HepG2 (cell line): ENCODE data around the gene SEC61G. TPM values are rescaled to one million over a fixed set of nuclear protein-coding genes. Genes with fewer than 3 reads are reported as not detected.
A peak's percentile ranks its signal among the peaks of the same experiment; 100 is the strongest.

Source experiments
- ATF1 ChIP-seq: IDR thresholded peaks from 2 replicates; pipeline ENCODE4 v1.6.1; 2016; ENCODE audit warnings: mild to moderate bottlenecking, control low read depth
- CC2D1A ChIP-seq: sonication (generic); formaldehyde crosslinking; IDR thresholded peaks from 2 replicates; pipeline ENCODE4 v1.8.1; 2023; ENCODE audit warnings: mild to moderate bottlenecking, missing genetic modification reagents
- CENPBD1 ChIP-seq: sonication (generic); formaldehyde crosslinking; IDR thresholded peaks from 2 replicates; pipeline ENCODE4 v1.8.0; 2022; ENCODE audit warnings: missing genetic modification reagents, low read depth, mild to moderate bottlenecking, borderline replicate concordance
- CENPX ChIP-seq: sonication (generic); formaldehyde crosslinking; IDR thresholded peaks from 2 replicates; pipeline ENCODE4 v1.9.0; 2021; ENCODE audit warnings: mild to moderate bottlenecking, missing genetic modification reagents, moderate library complexity
- EZH2 ChIP-seq: conservative IDR thresholded peaks from 2 replicates; pipeline ENCODE4 v1.6.1; 2012; ENCODE audit warnings: mild to moderate bottlenecking, low read depth, low read length, moderate library complexity
- HNF4G ChIP-seq, 2 experiments: sonication (generic) in 1 of 2; formaldehyde crosslinking in 1 of 2; IDR thresholded peaks; 2 replicates each; pipeline versions ENCODE4 v1.4.0 to v1.6.1; 2011 to 2020; ENCODE audit warnings: borderline replicate concordance in 2 of 2, low read depth in 2 of 2, mild to moderate bottlenecking in 2 of 2, low read length in 1 of 2, missing genetic modification reagents in 1 of 2, moderate library complexity in 1 of 2
- HOXD1 ChIP-seq: sonication (generic); formaldehyde crosslinking; IDR thresholded peaks from 2 replicates; pipeline ENCODE4 v1.5.0; 2020; ENCODE audit warnings: missing genetic modification reagents
- MEIS2 ChIP-seq: sonication (generic); formaldehyde crosslinking; IDR thresholded peaks from 2 replicates; pipeline ENCODE4 v1.9.0; 2021; ENCODE audit warnings: mild to moderate bottlenecking, missing genetic modification reagents
- NFE2L2 ChIP-seq: fragments of 150-350 bp; IDR thresholded peaks from 2 replicates; pipeline ENCODE4 v1.6.1; 2014; ENCODE audit warnings: low read length
- PRPF4 ChIP-seq: fragments of 200-400 bp; formaldehyde crosslinking; IDR thresholded peaks from 2 replicates; pipeline ENCODE4 v1.6.1; 2016; ENCODE audit warnings: low read length, low read depth; ENCODE audit not compliant: poor library complexity, severe bottlenecking
- SIN3B ChIP-seq: fragments of 150-350 bp; IDR thresholded peaks from 2 replicates; pipeline ENCODE4 v1.6.1; 2014; ENCODE audit warnings: low read length
- SMC3 ChIP-seq: IDR thresholded peaks from 2 replicates; pipeline ENCODE4 v1.6.1; 2011; ENCODE audit warnings: low read length, improper control_type of control experiment
- SOX5 ChIP-seq: IDR thresholded peaks from 2 replicates; pipeline ENCODE4 v1.6.1; 2016; ENCODE audit warnings: borderline replicate concordance
- TAF15 ChIP-seq: fragments of 200-400 bp; formaldehyde crosslinking; IDR thresholded peaks from one replicate; pipeline ENCODE4 v1.6.1; 2018; ENCODE audit warnings: mild to moderate bottlenecking, low read depth, low read length; ENCODE audit not compliant: poor library complexity, severe bottlenecking
- TCF7 ChIP-seq: sonication (generic); IDR thresholded peaks from 2 replicates; pipeline ENCODE4 v1.6.1; 2016; ENCODE audit warnings: antibody characterized with exemption, low read depth
- ZFP36L2 ChIP-seq: sonication (generic); formaldehyde crosslinking; IDR thresholded peaks from 2 replicates; pipeline ENCODE4 v1.4.0; 2020; ENCODE audit warnings: missing genetic modification reagents
- ZFP62 ChIP-seq: sonication (generic); formaldehyde crosslinking; IDR thresholded peaks from 2 replicates; pipeline ENCODE4 v1.4.0; 2020; ENCODE audit warnings: missing genetic modification reagents
- ZMYM2 ChIP-seq: sonication (generic); formaldehyde crosslinking; IDR thresholded peaks from 2 replicates; pipeline ENCODE4 v1.8.0; 2022; ENCODE audit warnings: mild to moderate bottlenecking, missing genetic modification reagents
- ZNF138 ChIP-seq: sonication (generic); formaldehyde crosslinking; IDR thresholded peaks from 2 replicates; pipeline ENCODE4 v1.5.0; 2020; ENCODE audit warnings: mild to moderate bottlenecking, low read depth, missing genetic modification reagents
- ZNF441 ChIP-seq: sonication (generic); formaldehyde crosslinking; IDR thresholded peaks from 2 replicates; pipeline ENCODE4 v1.7.0; 2021; ENCODE audit warnings: missing genetic modification reagents, borderline replicate concordance
- ZNF720 ChIP-seq: sonication (generic); formaldehyde crosslinking; IDR thresholded peaks from 2 replicates; pipeline ENCODE4 v1.4.0; 2020; ENCODE audit warnings: missing genetic modification reagents
- ZNF780A ChIP-seq: sonication (generic); formaldehyde crosslinking; IDR thresholded peaks from 2 replicates; pipeline ENCODE4 v1.8.0; 2022; ENCODE audit warnings: mild to moderate bottlenecking, missing genetic modification reagents, moderate library complexity
- ZSCAN29 ChIP-seq: sonication (generic); formaldehyde crosslinking; conservative IDR thresholded peaks from 2 replicates; pipeline ENCODE4 v1.4.0; 2020; ENCODE audit warnings: mild to moderate bottlenecking, missing genetic modification reagents
- polyA plus RNA-seq, 8 experiments: library from polyadenylated mRNA; depleted of rRNA in 3 of 8; stranded (reverse) in 7 of 8; unstranded in 1 of 8; fragments of >200 nt; fragmentation: Illumina TruSeq in 4 of 8; extraction: Trizol in 4 of 8; gene quantifications; 2 replicates each; pipeline versions ENCODE4 v1.2.1 to v1.2.3, GENCODE V29; 2011 to 2016; ENCODE audit warnings: low read depth in 4 of 8, missing spikeins in 1 of 8, mixed read lengths in 1 of 8; ENCODE audit not compliant: insufficient read depth in 1 of 8
- total RNA-seq, 5 experiments: library from RNA; depleted of rRNA; stranded (reverse); fragments of >200 nt; fragmentation: Illumina TruSeq; extraction: Trizol; gene quantifications; 2 replicates each; pipeline ENCODE4 v1.2.3, GENCODE V29; 2016; ENCODE audit warnings: low read depth in 1 of 5
- TF ChIP-seq, protein P1 (sequence below): IDR thresholded peaks from 2 replicates; pipeline ENCODE4 v1.6.1; 2016; ENCODE audit warnings: low read depth
- TF ChIP-seq, protein P2 (sequence below): sonication (generic); formaldehyde crosslinking; IDR thresholded peaks from 2 replicates; pipeline ENCODE4 v1.4.0; 2020; ENCODE audit warnings: missing genetic modification reagents
- TF ChIP-seq, protein P3 (sequence below): sonication (generic); formaldehyde crosslinking; IDR thresholded peaks from 2 replicates; pipeline ENCODE4 v1.4.0; 2020; ENCODE audit warnings: missing genetic modification reagents, borderline replicate concordance

SEC61G gene
- total and polyA plus RNA-seq, 2 of the 13 experiments (the other 11 are each of a cell fraction or from before 2014, with no cell fraction given) = 126 to 328 TPM

DNA sequence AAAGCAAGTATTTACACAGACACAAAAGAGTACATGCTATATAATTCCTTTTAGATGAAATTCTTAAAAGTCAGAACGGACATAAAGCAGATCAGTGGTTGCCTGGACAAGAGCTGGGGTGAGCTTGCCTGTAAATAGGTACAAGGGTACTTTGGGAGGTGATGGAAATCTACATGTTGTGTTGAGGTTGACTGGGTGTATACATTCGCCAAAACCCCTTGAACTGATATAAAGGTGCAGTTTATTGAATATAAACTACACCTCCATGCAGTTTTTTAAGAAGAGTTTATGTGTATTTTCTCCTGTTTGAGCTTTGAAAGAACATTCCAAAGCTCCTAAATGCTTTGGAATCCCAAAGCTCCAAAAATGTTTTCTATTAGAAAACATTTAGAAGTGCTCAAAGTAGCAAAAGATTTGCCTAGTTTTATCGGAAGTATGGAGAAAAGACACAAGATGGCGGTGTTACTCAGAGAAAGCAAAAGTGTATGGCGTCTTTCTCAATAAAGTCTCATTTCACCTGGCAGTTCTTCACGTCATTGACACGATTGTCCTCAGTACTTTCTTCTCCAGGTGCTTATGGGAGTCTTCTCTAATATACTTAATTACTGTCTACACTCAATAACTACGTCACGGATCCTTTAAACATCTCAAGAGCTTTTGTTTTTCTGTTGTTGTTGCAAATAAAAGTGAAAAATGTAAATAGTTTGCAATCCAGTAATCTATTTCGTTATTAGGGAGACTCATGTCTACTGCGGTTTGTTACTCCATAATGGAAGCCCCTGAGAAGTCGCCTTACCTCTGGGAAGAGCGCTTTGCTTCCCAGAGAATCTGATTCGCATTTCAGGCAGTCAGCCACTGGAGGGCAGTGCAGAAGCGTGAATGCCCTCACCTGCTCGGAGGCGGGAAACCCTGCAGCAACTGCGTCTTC, 14.7 kb upstream of the SEC61G start (continued):
- TF ChIP-seq, protein P1, sequence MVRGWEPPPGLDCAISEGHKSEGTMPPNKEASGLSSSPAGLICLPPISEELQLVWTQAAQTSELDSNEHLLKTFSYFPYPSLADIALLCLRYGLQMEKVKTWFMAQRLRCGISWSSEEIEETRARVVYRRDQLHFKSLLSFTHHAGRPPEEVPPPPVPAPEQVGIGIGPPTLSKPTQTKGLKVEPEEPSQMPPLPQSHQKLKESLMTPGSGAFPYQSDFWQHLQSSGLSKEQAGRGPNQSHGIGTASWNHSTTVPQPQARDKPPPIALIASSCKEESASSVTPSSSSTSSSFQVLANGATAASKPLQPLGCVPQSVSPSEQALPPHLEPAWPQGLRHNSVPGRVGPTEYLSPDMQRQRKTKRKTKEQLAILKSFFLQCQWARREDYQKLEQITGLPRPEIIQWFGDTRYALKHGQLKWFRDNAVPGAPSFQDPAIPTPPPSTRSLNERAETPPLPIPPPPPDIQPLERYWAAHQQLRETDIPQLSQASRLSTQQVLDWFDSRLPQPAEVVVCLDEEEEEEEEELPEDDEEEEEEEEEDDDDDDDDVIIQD = no peak
- TF ChIP-seq ZFP62 (CRISPR knock-in tag) (no peak), CC2D1A (CRISPR knock-in tag) (no peak), HOXD1 (CRISPR knock-in tag) (no peak), TAF15 (no peak), ATF1 (CRISPR knock-in tag) (no peak), EZH2 (no peak), MEIS2 (no peak), ZNF441 (0 out of 2 replicates have a peak, but pooled peaks have one; percentile 37), HNF4G (IDR thresholded peaks at IDR 0.05; ENCODE audit: borderline replicate concordance, low read depth, low read length) (no peak), HNF4G (CRISPR knock-in tag; IDR thresholded peaks at IDR 0.05; ENCODE audit: borderline replicate concordance, low read depth) (no peak), NFE2L2 (no peak), SMC3 (peak; percentile 90), SIN3B (no peak), ZFP36L2 (CRISPR knock-in tag) (no peak), ZMYM2 (no peak), PRPF4 (no peak), CENPBD1 (CRISPR knock-in tag) (no peak), SOX5 (CRISPR knock-in tag) (no peak), ZNF138 (CRISPR knock-in tag) (no peak), TCF7 (no peak), ZSCAN29 (CRISPR knock-in tag) (0 out of 2 replicates have a peak, but pooled peaks have one; percentile 45), CENPX (CRISPR knock-in tag) (no peak), ZNF720 (CRISPR knock-in tag) (no peak), ZNF780A (CRISPR knock-in tag) (no peak)
- TF ChIP-seq, protein P2, sequence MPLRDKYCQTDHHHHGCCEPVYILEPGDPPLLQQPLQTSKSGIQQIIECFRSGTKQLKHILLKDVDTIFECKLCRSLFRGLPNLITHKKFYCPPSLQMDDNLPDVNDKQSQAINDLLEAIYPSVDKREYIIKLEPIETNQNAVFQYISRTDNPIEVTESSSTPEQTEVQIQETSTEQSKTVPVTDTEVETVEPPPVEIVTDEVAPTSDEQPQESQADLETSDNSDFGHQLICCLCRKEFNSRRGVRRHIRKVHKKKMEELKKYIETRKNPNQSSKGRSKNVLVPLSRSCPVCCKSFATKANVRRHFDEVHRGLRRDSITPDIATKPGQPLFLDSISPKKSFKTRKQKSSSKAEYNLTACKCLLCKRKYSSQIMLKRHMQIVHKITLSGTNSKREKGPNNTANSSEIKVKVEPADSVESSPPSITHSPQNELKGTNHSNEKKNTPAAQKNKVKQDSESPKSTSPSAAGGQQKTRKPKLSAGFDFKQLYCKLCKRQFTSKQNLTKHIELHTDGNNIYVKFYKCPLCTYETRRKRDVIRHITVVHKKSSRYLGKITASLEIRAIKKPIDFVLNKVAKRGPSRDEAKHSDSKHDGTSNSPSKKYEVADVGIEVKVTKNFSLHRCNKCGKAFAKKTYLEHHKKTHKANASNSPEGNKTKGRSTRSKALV (CRISPR knock-in tag) = no peak
- TF ChIP-seq, protein P3, sequence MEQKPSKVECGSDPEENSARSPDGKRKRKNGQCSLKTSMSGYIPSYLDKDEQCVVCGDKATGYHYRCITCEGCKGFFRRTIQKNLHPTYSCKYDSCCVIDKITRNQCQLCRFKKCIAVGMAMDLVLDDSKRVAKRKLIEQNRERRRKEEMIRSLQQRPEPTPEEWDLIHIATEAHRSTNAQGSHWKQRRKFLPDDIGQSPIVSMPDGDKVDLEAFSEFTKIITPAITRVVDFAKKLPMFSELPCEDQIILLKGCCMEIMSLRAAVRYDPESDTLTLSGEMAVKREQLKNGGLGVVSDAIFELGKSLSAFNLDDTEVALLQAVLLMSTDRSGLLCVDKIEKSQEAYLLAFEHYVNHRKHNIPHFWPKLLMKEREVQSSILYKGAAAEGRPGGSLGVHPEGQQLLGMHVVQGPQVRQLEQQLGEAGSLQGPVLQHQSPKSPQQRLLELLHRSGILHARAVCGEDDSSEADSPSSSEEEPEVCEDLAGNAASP (CRISPR knock-in tag) = 0 out of 2 replicates have a peak, but pooled peaks have one; percentile 40
